ENCODE measurements around the gene ECT2. TPM values are rescaled to one million over a fixed set of nuclear protein-coding genes. Genes with fewer than 3 reads are reported as not detected.

Gene ECT2
- total RNA-seq, 2 experiments from 2014 or later = 51.5 to 66.1 TPM

GRCh38 chr3:172787019-172787418 lies 36.5 kb downstream of the ECT2 start:
- Histone ChIP-seq H3K36me3 (ENCODE audit: insufficient read depth, low read length) (peaks cover 98% of the 10 kb centered on the region), H2AFZ (ENCODE audit: low read length) (no peak overlapping the region), H3K4me1 (ENCODE audit: insufficient read depth, low read length, poor library complexity, severe bottlenecking) (no peaks in the 10 kb centered on the region), H3K27ac (ENCODE audit: low read depth, low read length, poor library complexity, severe bottlenecking) (no peak overlapping the region), H4K20me1 (ENCODE audit: insufficient read depth, low read length) (0 out of 2 replicates have a peak, but pooled peaks cover 5% of the 10 kb centered on the region), H3K9me3 (ENCODE audit: low read length) (no peaks in the 10 kb centered on the region), H3K9me2 (ENCODE audit: insufficient read depth, low read length) (no peaks in the 10 kb centered on the region), H3K4me2 (ENCODE audit: low read length) (no peak overlapping the region), H3K79me2 (ENCODE audit: insufficient read depth, low read depth, low read length) (no peaks in the 10 kb centered on the region; the same call in 1 of the 2 replicates), H3K4me3 (ENCODE audit: low read depth, low read length, poor library complexity, severe bottlenecking) (no peak overlapping the region)
- no TSS peak for BruUV-seq (replicated peaks)
- intact Hi-C loops (cut with micrococcal nuclease; ENCODE audit: unreplicated experiment) = no loop called here
- DNase-seq (ENCODE audit: low spot score) = no peak
- ChIA-PET POLR2A (interaction anchor here (1.2 to 1.9 kb wide), 3 partner anchors 9 to 16 kb away, joined by 3 to 8 read pairs (median 7); no protein-coding TSS in a partner anchor), CTCF (ENCODE audit: unreplicated experiment) (no interaction called here)
- TF ChIP-seq EZH2phosphoT487 (IDR thresholded peaks at IDR 0.05; ENCODE audit: borderline replicate concordance, low read depth, low read length) (no peak), CTCF (conservative IDR thresholded peaks at IDR 0.05; ENCODE audit: low read length) (no peak)

DNA sequence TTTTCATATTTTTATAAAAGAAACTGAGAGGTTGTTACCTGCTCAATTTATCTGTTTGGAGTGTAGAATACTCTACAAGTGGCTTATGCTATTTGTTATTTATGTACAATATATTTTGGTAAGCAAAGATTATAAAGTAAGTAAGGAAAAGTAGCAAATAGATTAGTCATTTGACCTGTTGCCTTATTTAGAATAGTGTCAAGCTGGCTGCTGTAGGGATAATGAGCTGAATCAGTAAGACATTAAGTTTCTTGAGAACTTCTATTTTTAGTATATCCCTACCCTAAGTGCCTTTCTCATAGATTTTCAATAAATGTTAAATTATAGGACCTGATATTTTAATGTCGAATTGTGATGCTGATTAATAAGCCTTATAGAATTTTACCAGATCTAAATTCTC lies 37.2 kb downstream of the ECT2 start:
- H3K9me3 ChIP-seq (ENCODE audit: low read length) = no peaks in the 10 kb centered on the region
- H2AFZ ChIP-seq (ENCODE audit: low read length) = no peak overlapping the region
- H3K79me2 ChIP-seq (ENCODE audit: insufficient read depth, low read depth, low read length) = no peaks in the 10 kb centered on the region; the same call in 1 of the 2 replicates
- no peak overlapping the region for H3K27ac ChIP-seq (ENCODE audit: low read depth, low read length, poor library complexity, severe bottlenecking)
- H3K36me3 ChIP-seq (ENCODE audit: insufficient read depth, low read length) = peaks cover 99% of the 10 kb centered on the region
- no peak overlapping the region for H3K4me2 ChIP-seq (ENCODE audit: low read length)
- 0 out of 2 replicates have a peak, but pooled peaks cover 5% of the 10 kb centered on the region for H4K20me1 ChIP-seq (ENCODE audit: insufficient read depth, low read length)
- DNase-seq (ENCODE audit: low spot score) = no peak
- ChIA-PET POLR2A (no interaction called here), CTCF (ENCODE audit: unreplicated experiment) (no interaction called here)
- TF ChIP-seq EZH2phosphoT487 (IDR thresholded peaks at IDR 0.05; ENCODE audit: borderline replicate concordance, low read depth, low read length) (no peak), CTCF (conservative IDR thresholded peaks at IDR 0.05; ENCODE audit: low read length) (no peak)
- BruUV-seq (replicated peaks) = no TSS peak
- H3K9me2 ChIP-seq (ENCODE audit: insufficient read depth, low read length) = no peaks in the 10 kb centered on the region
- no peak overlapping the region for H3K4me3 ChIP-seq (ENCODE audit: low read depth, low read length, poor library complexity, severe bottlenecking)
- intact Hi-C loops (cut with micrococcal nuclease; ENCODE audit: unreplicated experiment) = no loop called here
- no peaks in the 10 kb centered on the region for H3K4me1 ChIP-seq (ENCODE audit: insufficient read depth, low read length, poor library complexity, severe bottlenecking)

GRCh38 chr3:172799246-172799645 lies 48.7 kb downstream of the ECT2 start:
- Histone ChIP-seq H3K9me3 (ENCODE audit: low read length) (no peaks in the 10 kb centered on the region), H4K20me1 (ENCODE audit: insufficient read depth, low read length) (no peaks in the 10 kb centered on the region), H3K36me3 (ENCODE audit: insufficient read depth, low read length) (peaks cover 95% of the 10 kb centered on the region), H2AFZ (ENCODE audit: low read length) (no peak overlapping the region), H3K9me2 (ENCODE audit: insufficient read depth, low read length) (no peaks in the 10 kb centered on the region), H3K79me2 (ENCODE audit: insufficient read depth, low read depth, low read length) (peaks cover 4% of the 10 kb centered on the region; the same call in 1 of the 2 replicates), H3K4me3 (ENCODE audit: low read depth, low read length, poor library complexity, severe bottlenecking) (no peak overlapping the region), H3K4me2 (ENCODE audit: low read length) (no peak overlapping the region), H3K4me1 (ENCODE audit: insufficient read depth, low read length, poor library complexity, severe bottlenecking) (no peaks in the 10 kb centered on the region), H3K27ac (ENCODE audit: low read depth, low read length, poor library complexity, severe bottlenecking) (no peak overlapping the region)
- no TSS peak for BruUV-seq (replicated peaks)
- TF ChIP-seq EZH2phosphoT487 (IDR thresholded peaks at IDR 0.05; ENCODE audit: borderline replicate concordance, low read depth, low read length) (no peak), CTCF (conservative IDR thresholded peaks at IDR 0.05; ENCODE audit: low read length) (no peak)
- no peak for DNase-seq (ENCODE audit: low spot score)
- intact Hi-C loops (cut with micrococcal nuclease; ENCODE audit: unreplicated experiment) = no loop called here
- ChIA-PET POLR2A (interaction anchor here (0.6 to 1.8 kb wide), 5 partner anchors 13 to 204 kb away, joined by 3 to 7 read pairs (median 4); partner anchors contain the start of gene ECT2), CTCF (ENCODE audit: unreplicated experiment) (no interaction called here)

Data from OCI-LY7 (cell line).